IMR-90 (cell line): Measurements from ENCODE around the gene PRKN. TPM values are rescaled to one million over a fixed set of nuclear protein-coding genes. Genes with fewer than 3 reads are reported as not detected.

ENCODE experiments used
- ATAC-seq: fragments of 200-7000 bp; cut with Tn5 transposase; 2 replicates; pipeline ENCODE4 v1.9.1; 2020; ENCODE audit warnings: low read depth, mild to moderate bottlenecking, moderate library complexity
- BruUV-seq: library from RNA; stranded (reverse); fragments of 400-500 nt; replicated peaks from 2 replicates; lab custom pipeline; 2021; lab: Mats Ljungman, UMichigan
- CTCF ChIA-PET: fragments of 300-600 bp; formaldehyde crosslinking; extraction: SDS; loops from one replicate; lab custom pipeline; 2021; ENCODE audit warnings: antibody characterized with exemption; lab: Yijun Ruan, JAX
- POLR2A ChIA-PET: fragments of 300-600 bp; sonication (Branson Sonifier 250); formaldehyde crosslinking; loops from one replicate; lab custom pipeline; 2022; ENCODE audit warnings: antibody characterized with exemption; ENCODE audit not compliant: unreplicated experiment; lab: Charles Lee
- DNase-seq: peaks from one replicate; pipeline ENCODE4 v3.0.0; 2013
- H2AFZ ChIP-seq: replicated peaks from 2 replicates; pipeline ENCODE3; 2013; ENCODE audit warnings: low read length, mild to moderate bottlenecking; ENCODE audit not compliant: poor library complexity
- H2AK5ac ChIP-seq: 2 replicates; pipeline ENCODE4 v1.6.1; 2013; ENCODE audit warnings: low read depth, low read length, inconsistent platforms
- H2AK9ac ChIP-seq: replicated peaks from 2 replicates; pipeline ENCODE3; 2013; ENCODE audit warnings: mild to moderate bottlenecking, low read depth, low read length, moderate library complexity; ENCODE audit not compliant: poor library complexity
- H2BK120ac ChIP-seq: 2 replicates; pipeline ENCODE4 v1.6.1; 2013; ENCODE audit warnings: low read depth, low read length, inconsistent platforms
- H2BK15ac ChIP-seq: 3 replicates; pipeline ENCODE4 v1.6.1; 2013; ENCODE audit warnings: low read depth, low read length, inconsistent platforms
- H2BK20ac ChIP-seq: 2 replicates; pipeline ENCODE4 v1.6.1; 2013; ENCODE audit warnings: low read depth, mild to moderate bottlenecking, inconsistent platforms, low read length, moderate library complexity
- H2BK5ac ChIP-seq: 2 replicates; pipeline ENCODE4 v1.6.1; 2013; ENCODE audit warnings: mild to moderate bottlenecking, low read depth, low read length, inconsistent platforms; ENCODE audit not compliant: poor library complexity, severe bottlenecking
- H3K14ac ChIP-seq: replicated peaks from 2 replicates; pipeline ENCODE4 v1.6.1; 2013; ENCODE audit warnings: low read depth, low read length, inconsistent platforms
- H3K18ac ChIP-seq: 2 replicates; pipeline ENCODE4 v1.6.1; 2013; ENCODE audit warnings: low read depth, low read length, control low read depth
- H3K23ac ChIP-seq: 2 replicates; pipeline ENCODE4 v1.6.1; 2013; ENCODE audit warnings: low read depth, low read length, inconsistent platforms
- H3K27ac ChIP-seq: 2 replicates; pipeline ENCODE4 v1.5.1; 2013; ENCODE audit warnings: mild to moderate bottlenecking, control low read depth, low read length; ENCODE audit not compliant: insufficient read depth
- H3K27me3 ChIP-seq: 2 replicates; pipeline ENCODE4 v1.6.1; 2013; ENCODE audit warnings: low read length; ENCODE audit not compliant: control insufficient read depth, insufficient read depth
- H3K36me3 ChIP-seq: 2 replicates; pipeline ENCODE4 v1.6.1; 2013; ENCODE audit warnings: low read length, mixed read lengths; ENCODE audit not compliant: control insufficient read depth, insufficient read depth
- H3K4ac ChIP-seq: 2 replicates; pipeline ENCODE4 v1.6.1; 2013; ENCODE audit warnings: low read depth, low read length, inconsistent platforms
- H3K4me1 ChIP-seq: 2 replicates; pipeline ENCODE4 v1.6.1; 2013; ENCODE audit warnings: low read length, mixed read lengths; ENCODE audit not compliant: control insufficient read depth, insufficient read depth
- H3K4me2 ChIP-seq: 2 replicates; pipeline ENCODE4 v1.6.1; 2013; ENCODE audit warnings: low read depth, mild to moderate bottlenecking, control low read depth, low read length, moderate library complexity
- H3K4me3 ChIP-seq: 2 replicates; pipeline ENCODE4 v1.5.1; 2013; ENCODE audit warnings: low read depth, mild to moderate bottlenecking, control low read depth, low read length, moderate library complexity; ENCODE audit not compliant: insufficient read depth
- H3K56ac ChIP-seq: 2 replicates; pipeline ENCODE4 v1.6.1; 2013; ENCODE audit warnings: low read length, inconsistent platforms; ENCODE audit not compliant: insufficient read depth; ENCODE audit errors: extremely low read depth
- H3K79me1 ChIP-seq, 2 experiments: 2 replicates each; pipeline ENCODE4 v1.6.1; 2013; ENCODE audit warnings: low read length in 2 of 2, inconsistent platforms in 1 of 2, low read depth in 1 of 2
- H3K9ac ChIP-seq: 2 replicates; pipeline ENCODE4 v1.6.1; 2013; ENCODE audit warnings: low read depth, low read length, control low read depth
- H3K9me1 ChIP-seq: 2 replicates; pipeline ENCODE4 v1.6.1; 2013; ENCODE audit warnings: low read length, inconsistent platforms; ENCODE audit not compliant: insufficient read depth
- H3K9me3 ChIP-seq: 2 replicates; pipeline ENCODE4 v1.6.1; 2013; ENCODE audit warnings: low read length; ENCODE audit not compliant: control insufficient read depth, insufficient read depth
- H4K20me1 ChIP-seq: 2 replicates; pipeline ENCODE4 v1.6.1; 2013; ENCODE audit warnings: low read length, inconsistent platforms; ENCODE audit not compliant: insufficient read depth
- H4K5ac ChIP-seq: 2 replicates; pipeline ENCODE4 v1.6.1; 2013; ENCODE audit warnings: mild to moderate bottlenecking, low read depth, low read length, control low read depth
- H4K8ac ChIP-seq, 2 experiments: 2 replicates each; pipeline ENCODE4 v1.6.1; 2013; ENCODE audit warnings: low read depth in 2 of 2, low read length in 2 of 2, control low read depth in 1 of 2, inconsistent platforms in 1 of 2
- H4K91ac ChIP-seq: 2 replicates; pipeline ENCODE4 v1.6.1; 2013; ENCODE audit warnings: low read depth, low read length, inconsistent platforms; ENCODE audit not compliant: insufficient read depth
- BHLHE40 ChIP-seq: fragments of 150-350 bp; IDR thresholded peaks from 2 replicates; pipeline ENCODE4 v1.6.1; 2016; ENCODE audit warnings: mild to moderate bottlenecking, low read depth, low read length
- CEBPB ChIP-seq: IDR thresholded peaks from 2 replicates; pipeline ENCODE4 v1.6.1; 2012; ENCODE audit warnings: low read depth, low read length, improper control_type of control experiment
- CHD1 ChIP-seq: IDR thresholded peaks from 2 replicates; pipeline ENCODE4 v1.6.1; 2012; ENCODE audit warnings: low read depth, low read length, improper control_type of control experiment
- FOS ChIP-seq: fragments of 150-350 bp; IDR thresholded peaks from 2 replicates; pipeline ENCODE4 v1.6.1; 2016; ENCODE audit warnings: low read depth, low read length
- MAFK ChIP-seq: IDR thresholded peaks from 2 replicates; pipeline ENCODE4 v1.6.1; 2012; ENCODE audit warnings: low read depth, low read length, improper control_type of control experiment
- MAZ ChIP-seq: IDR thresholded peaks from 2 replicates; pipeline ENCODE4 v1.6.1; 2012; ENCODE audit warnings: low read depth, mild to moderate bottlenecking, low read length, improper control_type of control experiment, moderate library complexity, borderline replicate concordance
- MXI1 ChIP-seq: IDR thresholded peaks from 2 replicates; pipeline ENCODE4 v1.6.1; 2012; ENCODE audit warnings: low read depth, mild to moderate bottlenecking, low read length, moderate library complexity, borderline replicate concordance
- NFE2L2 ChIP-seq: fragments of 150-350 bp; IDR thresholded peaks from 2 replicates; pipeline ENCODE4 v1.6.1; 2016; ENCODE audit warnings: low read depth, mild to moderate bottlenecking, low read length
- POLR2A ChIP-seq: IDR thresholded peaks from 2 replicates; pipeline ENCODE4 v1.6.1; 2012; ENCODE audit warnings: mild to moderate bottlenecking, low read depth, low read length
- RAD21 ChIP-seq: IDR thresholded peaks from 2 replicates; pipeline ENCODE4 v1.6.1; 2012; ENCODE audit warnings: low read length, improper control_type of control experiment
- RCOR1 ChIP-seq: IDR thresholded peaks from 2 replicates; pipeline ENCODE4 v1.6.1; 2012; ENCODE audit warnings: mild to moderate bottlenecking, low read length, improper control_type of control experiment; ENCODE audit not compliant: insufficient replicate concordance
- RFX5 ChIP-seq: IDR thresholded peaks from 2 replicates; pipeline ENCODE4 v1.8.0; 2012; ENCODE audit warnings: low read depth, mild to moderate bottlenecking, low read length, moderate library complexity
- SMC3 ChIP-seq: fragments of 150-350 bp; IDR thresholded peaks from 2 replicates; pipeline ENCODE4 v1.6.1; 2016; ENCODE audit warnings: low read depth, mild to moderate bottlenecking, antibody characterized with exemption, low read length, moderate library complexity
- WGBS, 2 experiments: methylation state at CpG; one replicate each; pipeline versions ENCODE4 v1.1.5 to v1.1.7; 2013; ENCODE audit warnings: missing lambda C conversion rate in 2 of 2; ENCODE audit not compliant: insufficient read length in 1 of 2; ENCODE audit errors: extremely low coverage in 2 of 2; 5-methylcytosine and 5-hydroxymethylcytosine counted together
- dilution Hi-C: fragments of 300-500 bp; cut with HindIII; formaldehyde crosslinking; loops from one replicate; pipeline ENCODE4 v1.14.3; 2018; ENCODE audit warnings: low sequenced_read_pairs; ENCODE audit not compliant: unreplicated experiment
- in situ Hi-C: fragments of 300-500 bp; cut with MboI; formaldehyde crosslinking; loops from 3 replicates; pipeline ENCODE4 v1.14.3; 2019; ENCODE audit warnings: low sequenced_read_pairs, inconsistent platforms, mixed read lengths
- intact Hi-C: fragments of 100-400 bp; cut with micrococcal nuclease; formaldehyde crosslinking; loops from 2 replicates; pipeline ENCODE4 v1.10.0; 2022
- polyA plus RNA-seq, 3 experiments: library from polyadenylated mRNA; depleted of rRNA; stranded (reverse); fragments of >200 nt; gene quantifications; 2 replicates each; pipeline ENCODE4 v1.2.3, GENCODE V29; 2012; ENCODE audit warnings: low replicate concordance in 1 of 3
- total RNA-seq: library from RNA; depleted of rRNA; stranded (reverse); fragments of >200 nt; gene quantifications from 2 replicates; pipeline ENCODE4 v1.2.3, GENCODE V29; 2012
- TF ChIP-seq, protein P1 (sequence below): fragments of 150-350 bp; IDR thresholded peaks from 2 replicates; pipeline ENCODE4 v1.6.1; 2017; ENCODE audit warnings: mild to moderate bottlenecking, antibody characterized with exemption, low read length, low read depth
- TF ChIP-seq, protein P2 (sequence below): fragments of 150-350 bp; IDR thresholded peaks from 2 replicates; pipeline ENCODE4 v1.6.1; 2016; ENCODE audit warnings: low read depth, mild to moderate bottlenecking, low read length, moderate library complexity, borderline replicate concordance
- TF ChIP-seq, protein P3 (sequence below): conservative IDR thresholded peaks from 2 replicates; pipeline ENCODE4 v1.5.1; 2012; ENCODE audit warnings: mild to moderate bottlenecking, low read depth, low read length, improper control_type of control experiment

The PRKN gene
- total and polyA plus RNA-seq, 2 of the 4 experiments (the other 2 are of a cell fraction), result 0.15 to 0.18 TPM

- Histone ChIP-seq H3K36me3 (no peaks in the 10 kb centered on the region), H2BK20ac (no peak overlapping the region), H4K8ac (no peak overlapping the region), H2AK5ac (no peak overlapping the region), H3K27me3 (no peaks in the 10 kb centered on the region), H3K9me3 (peaks cover 21% of the 10 kb centered on the region), H2AFZ (no peak overlapping the region), H3K4me3 (no peak overlapping the region), H2AK9ac (no peak overlapping the region), H3K23ac (no peak overlapping the region), H3K4me1 (no peaks in the 10 kb centered on the region), H3K9me1 (no peaks in the 10 kb centered on the region), H2BK5ac (no peak overlapping the region), H3K4ac (no peak overlapping the region), H3K79me1 (no peaks in the 10 kb centered on the region), H4K20me1 (no peaks in the 10 kb centered on the region), H3K14ac (no peak overlapping the region), H3K9ac (no peak overlapping the region), H3K18ac (no peak overlapping the region), H2BK15ac (no peak overlapping the region), H2BK120ac (no peak overlapping the region), H3K27ac (no peak overlapping the region), H4K5ac (no peak overlapping the region), H3K56ac (no peak overlapping the region), H4K91ac (no peak overlapping the region), H3K4me2 (no peak overlapping the region)
- no TSS peak for BruUV-seq
- ATAC-seq, result no peak
- in situ Hi-C loops (no loop called here), dilution Hi-C loops (no loop called here), intact Hi-C loops (no loop called here)
- no CpG with 5 or more reads among the region's 4 CpGs for WGBS, 2 experiments
- POLR2A ChIA-PET, result no interaction called here
- TF ChIP-seq, protein P1, sequence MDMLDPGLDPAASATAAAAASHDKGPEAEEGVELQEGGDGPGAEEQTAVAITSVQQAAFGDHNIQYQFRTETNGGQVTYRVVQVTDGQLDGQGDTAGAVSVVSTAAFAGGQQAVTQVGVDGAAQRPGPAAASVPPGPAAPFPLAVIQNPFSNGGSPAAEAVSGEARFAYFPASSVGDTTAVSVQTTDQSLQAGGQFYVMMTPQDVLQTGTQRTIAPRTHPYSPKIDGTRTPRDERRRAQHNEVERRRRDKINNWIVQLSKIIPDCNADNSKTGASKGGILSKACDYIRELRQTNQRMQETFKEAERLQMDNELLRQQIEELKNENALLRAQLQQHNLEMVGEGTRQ, result no peak
- TF ChIP-seq NFE2L2 (no peak), MAZ (no peak), SMC3 (no peak), BHLHE40 (no peak), RAD21 (no peak), RFX5 (no peak), POLR2A (no peak), MAFK (no peak), MXI1 (no peak), FOS (no peak), CEBPB (no peak), RCOR1 (no peak), CHD1 (no peak)
- TF ChIP-seq, protein P2, sequence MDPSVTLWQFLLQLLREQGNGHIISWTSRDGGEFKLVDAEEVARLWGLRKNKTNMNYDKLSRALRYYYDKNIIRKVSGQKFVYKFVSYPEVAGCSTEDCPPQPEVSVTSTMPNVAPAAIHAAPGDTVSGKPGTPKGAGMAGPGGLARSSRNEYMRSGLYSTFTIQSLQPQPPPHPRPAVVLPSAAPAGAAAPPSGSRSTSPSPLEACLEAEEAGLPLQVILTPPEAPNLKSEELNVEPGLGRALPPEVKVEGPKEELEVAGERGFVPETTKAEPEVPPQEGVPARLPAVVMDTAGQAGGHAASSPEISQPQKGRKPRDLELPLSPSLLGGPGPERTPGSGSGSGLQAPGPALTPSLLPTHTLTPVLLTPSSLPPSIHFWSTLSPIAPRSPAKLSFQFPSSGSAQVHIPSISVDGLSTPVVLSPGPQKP, result no peak
- TF ChIP-seq, protein P3, sequence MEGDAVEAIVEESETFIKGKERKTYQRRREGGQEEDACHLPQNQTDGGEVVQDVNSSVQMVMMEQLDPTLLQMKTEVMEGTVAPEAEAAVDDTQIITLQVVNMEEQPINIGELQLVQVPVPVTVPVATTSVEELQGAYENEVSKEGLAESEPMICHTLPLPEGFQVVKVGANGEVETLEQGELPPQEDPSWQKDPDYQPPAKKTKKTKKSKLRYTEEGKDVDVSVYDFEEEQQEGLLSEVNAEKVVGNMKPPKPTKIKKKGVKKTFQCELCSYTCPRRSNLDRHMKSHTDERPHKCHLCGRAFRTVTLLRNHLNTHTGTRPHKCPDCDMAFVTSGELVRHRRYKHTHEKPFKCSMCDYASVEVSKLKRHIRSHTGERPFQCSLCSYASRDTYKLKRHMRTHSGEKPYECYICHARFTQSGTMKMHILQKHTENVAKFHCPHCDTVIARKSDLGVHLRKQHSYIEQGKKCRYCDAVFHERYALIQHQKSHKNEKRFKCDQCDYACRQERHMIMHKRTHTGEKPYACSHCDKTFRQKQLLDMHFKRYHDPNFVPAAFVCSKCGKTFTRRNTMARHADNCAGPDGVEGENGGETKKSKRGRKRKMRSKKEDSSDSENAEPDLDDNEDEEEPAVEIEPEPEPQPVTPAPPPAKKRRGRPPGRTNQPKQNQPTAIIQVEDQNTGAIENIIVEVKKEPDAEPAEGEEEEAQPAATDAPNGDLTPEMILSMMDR, result no peak
- no peak for DNase-seq
- CTCF ChIA-PET, result no interaction called here
These were observed 540.2 kb downstream of the PRKN start for GRCh38 chr6:162187168-162187935.
